ENCODE results near the gene CROCC. TPM values are rescaled to one million over a fixed set of nuclear protein-coding genes. Genes with fewer than 3 reads are reported as not detected.
"Not testable (repeated sequence)": the region's sequence is repeated elsewhere in the genome, so short reads cannot be mapped to it uniquely, and the experiment has no call there.

The CROCC gene
- total and polyA plus RNA-seq, 9 donors: 15.2 to 33.1 (median 25.4) TPM

GRCh38 chr1:16939386-16940180, 17.9 kb downstream of the CROCC start:
- peaks cover 66% of the 10 kb centered on the region for H3K36me3 ChIP-seq (ENCODE audit: control insufficient read depth, insufficient read depth, low read length)
- not testable (repeated sequence) for H3K4me1 ChIP-seq (ENCODE audit: control insufficient read depth, insufficient read depth, low read length); H3K9me3 ChIP-seq (replicated peaks; ENCODE audit: control insufficient read depth, low read depth, low read length); H3K27ac ChIP-seq (ENCODE audit: low read length); DNase-seq; H3K4me3 ChIP-seq (ENCODE audit: low read length); H3K27me3 ChIP-seq (ENCODE audit: control insufficient read depth, insufficient read depth, low read length)
- 91% methylated on average over 29 of the region's 32 CpGs for WGBS (ENCODE audit: insufficient coverage)

- Histone ChIP-seq H3K4me3 (ENCODE audit: low read length) (no peak overlapping the region), H3K9me3 (replicated peaks; ENCODE audit: control insufficient read depth, low read depth, low read length) (no peaks in the 10 kb centered on the region), H3K27me3 (ENCODE audit: control insufficient read depth, insufficient read depth, low read length) (no peaks in the 10 kb centered on the region), H3K36me3 (ENCODE audit: control insufficient read depth, insufficient read depth, low read length) (peaks cover 59% of the 10 kb centered on the region), H3K27ac (ENCODE audit: low read length) (no peak overlapping the region), H3K4me1 (ENCODE audit: control insufficient read depth, insufficient read depth, low read length) (peaks cover 2% of the 10 kb centered on the region)
- no peak for DNase-seq
- 91% methylated on average over 16 of the region's 19 CpGs for WGBS (ENCODE audit: insufficient coverage)
Observed at GRCh38 chr1:16944038-16944437, 22.3 kb downstream of the CROCC start.

- H3K27ac ChIP-seq (ENCODE audit: low read length); H3K27me3 ChIP-seq (ENCODE audit: control insufficient read depth, insufficient read depth, low read length); H3K9me3 ChIP-seq (replicated peaks; ENCODE audit: control insufficient read depth, low read depth, low read length); DNase-seq; H3K4me3 ChIP-seq (ENCODE audit: low read length); H3K4me1 ChIP-seq (ENCODE audit: control insufficient read depth, insufficient read depth, low read length): not testable (repeated sequence)
- 75% methylated on average over 1 of the region's 9 CpGs for WGBS (ENCODE audit: insufficient coverage)
- H3K36me3 ChIP-seq (ENCODE audit: control insufficient read depth, insufficient read depth, low read length): peaks cover 54% of the 10 kb centered on the region
Observed at GRCh38 chr1:16945512-16945911, 23.8 kb downstream of the CROCC start.

- not testable (repeated sequence) for H3K27ac ChIP-seq (ENCODE audit: low read length); H3K4me1 ChIP-seq (ENCODE audit: control insufficient read depth, insufficient read depth, low read length)
- 72% methylated on average over 5 of the region's 13 CpGs for WGBS (ENCODE audit: insufficient coverage)
Observed at GRCh38 chr1:16946185-16946584, 24.5 kb downstream of the CROCC start.

GRCh38 chr1:16946646-16947045, 24.9 kb downstream of the CROCC start:
- no peak overlapping the region for H3K4me3 ChIP-seq (ENCODE audit: low read length)
- H3K36me3 ChIP-seq (ENCODE audit: control insufficient read depth, insufficient read depth, low read length): peaks cover 46% of the 10 kb centered on the region
- H3K9me3 ChIP-seq (replicated peaks; ENCODE audit: control insufficient read depth, low read depth, low read length): no peaks in the 10 kb centered on the region
- H3K27me3 ChIP-seq (ENCODE audit: control insufficient read depth, insufficient read depth, low read length): no peaks in the 10 kb centered on the region
- H3K27ac ChIP-seq (ENCODE audit: low read length): no peak overlapping the region
- DNase-seq: no peak
- 84% methylated on average over 18 of the region's 19 CpGs for WGBS (ENCODE audit: insufficient coverage)
- H3K4me1 ChIP-seq (ENCODE audit: control insufficient read depth, insufficient read depth, low read length): peaks cover 2% of the 10 kb centered on the region

More at GRCh38 chr1:16946185-16946584, 24.5 kb downstream of the CROCC start:
- peaks cover 47% of the 10 kb centered on the region for H3K36me3 ChIP-seq (ENCODE audit: control insufficient read depth, insufficient read depth, low read length)
- not testable (repeated sequence) for H3K9me3 ChIP-seq (replicated peaks; ENCODE audit: control insufficient read depth, low read depth, low read length); DNase-seq; H3K4me3 ChIP-seq (ENCODE audit: low read length); H3K27me3 ChIP-seq (ENCODE audit: control insufficient read depth, insufficient read depth, low read length)

GRCh38 chr1:16948282-16948891, 26.7 kb downstream of the CROCC start:
- peaks cover 37% of the 10 kb centered on the region for H3K36me3 ChIP-seq (ENCODE audit: control insufficient read depth, insufficient read depth, low read length)
- 76% methylated on average over 23 of the region's 26 CpGs for WGBS (ENCODE audit: insufficient coverage)
- H3K4me3 ChIP-seq (ENCODE audit: low read length); DNase-seq; H3K9me3 ChIP-seq (replicated peaks; ENCODE audit: control insufficient read depth, low read depth, low read length); H3K27ac ChIP-seq (ENCODE audit: low read length); H3K4me1 ChIP-seq (ENCODE audit: control insufficient read depth, insufficient read depth, low read length); H3K27me3 ChIP-seq (ENCODE audit: control insufficient read depth, insufficient read depth, low read length): not testable (repeated sequence)

GRCh38 chr1:16949026-16949425, 27.3 kb downstream of the CROCC start:
- DNase-seq: not testable (repeated sequence)

GRCh38 chr1:16952376-16952775, 30.6 kb downstream of the CROCC start:
- 91% methylated on average over 3 of the region's 4 CpGs for WGBS (ENCODE audit: insufficient coverage)
- peaks cover 24% of the 10 kb centered on the region for H3K36me3 ChIP-seq (ENCODE audit: control insufficient read depth, insufficient read depth, low read length)
- not testable (repeated sequence) for H3K9me3 ChIP-seq (replicated peaks; ENCODE audit: control insufficient read depth, low read depth, low read length); H3K4me1 ChIP-seq (ENCODE audit: control insufficient read depth, insufficient read depth, low read length); H3K27ac ChIP-seq (ENCODE audit: low read length); DNase-seq; H3K4me3 ChIP-seq (ENCODE audit: low read length); H3K27me3 ChIP-seq (ENCODE audit: control insufficient read depth, insufficient read depth, low read length)

More at GRCh38 chr1:16949026-16949425, 27.3 kb downstream of the CROCC start:
- H3K27me3 ChIP-seq (ENCODE audit: control insufficient read depth, insufficient read depth, low read length); H3K27ac ChIP-seq (ENCODE audit: low read length); H3K4me1 ChIP-seq (ENCODE audit: control insufficient read depth, insufficient read depth, low read length); H3K9me3 ChIP-seq (replicated peaks; ENCODE audit: control insufficient read depth, low read depth, low read length); H3K4me3 ChIP-seq (ENCODE audit: low read length): not testable (repeated sequence)
- 65% methylated on average over 7 of the region's 7 CpGs for WGBS (ENCODE audit: insufficient coverage)
- H3K36me3 ChIP-seq (ENCODE audit: control insufficient read depth, insufficient read depth, low read length): peaks cover 30% of the 10 kb centered on the region

GRCh38 chr1:16954579-16954978, 32.8 kb downstream of the CROCC start:
- DNase-seq: no peak
- Histone ChIP-seq H3K9me3 (replicated peaks; ENCODE audit: control insufficient read depth, low read depth, low read length) (no peaks in the 10 kb centered on the region), H3K4me1 (ENCODE audit: control insufficient read depth, insufficient read depth, low read length) (peaks cover 3% of the 10 kb centered on the region), H3K4me3 (ENCODE audit: low read length) (no peak overlapping the region), H3K27ac (ENCODE audit: low read length) (no peak overlapping the region), H3K36me3 (ENCODE audit: control insufficient read depth, insufficient read depth, low read length) (peaks cover 14% of the 10 kb centered on the region), H3K27me3 (ENCODE audit: control insufficient read depth, insufficient read depth, low read length) (no peaks in the 10 kb centered on the region)
- 93% methylated on average over 17 of the region's 18 CpGs for WGBS (ENCODE audit: insufficient coverage)

GRCh38 chr1:16955186-16955585, 33.5 kb downstream of the CROCC start:
- no peak overlapping the region for H3K4me3 ChIP-seq (ENCODE audit: low read length)
- no peak for DNase-seq

More at GRCh38 chr1:16955186-16955585, 33.5 kb downstream of the CROCC start:
- H3K36me3 ChIP-seq (ENCODE audit: control insufficient read depth, insufficient read depth, low read length): peaks cover 14% of the 10 kb centered on the region
- H3K27me3 ChIP-seq (ENCODE audit: control insufficient read depth, insufficient read depth, low read length): no peaks in the 10 kb centered on the region
- WGBS (ENCODE audit: insufficient coverage): 93% methylated on average over 20 of the region's 25 CpGs
- no peak overlapping the region for H3K27ac ChIP-seq (ENCODE audit: low read length)
- no peaks in the 10 kb centered on the region for H3K9me3 ChIP-seq (replicated peaks; ENCODE audit: control insufficient read depth, low read depth, low read length)
- H3K4me1 ChIP-seq (ENCODE audit: control insufficient read depth, insufficient read depth, low read length): peaks cover 3% of the 10 kb centered on the region

All from muscle of leg (tissue), 11 donors.